Measurements from ENCODE around the gene ABHD16B. TPM values are rescaled to one million over a fixed set of nuclear protein-coding genes. Genes with fewer than 3 reads are reported as not detected.
A peak's percentile ranks its signal among the peaks of the same experiment; 100 is the strongest.

The ABHD16B gene
- total and polyA plus RNA-seq, 2 of the 13 experiments (the other 11 are each of a cell fraction or from before 2014, with no cell fraction given): not detected

GRCh38 chr20:63864978-63865640 lies 3.8 kb downstream of the ABHD16B start, which contains the start of gene TPD52L2 (continued):
- TF ChIP-seq ZNF124 (CRISPR knock-in tag; IDR thresholded peaks at IDR 0.05): peak; percentile 50; the same call in 1 of the 2 replicates
- TF ChIP-seq ZBTB7B (CRISPR knock-in tag; IDR thresholded peaks at IDR 0.05): peak; percentile 59
- TF ChIP-seq CCDC6 (CRISPR knock-in tag; IDR thresholded peaks at IDR 0.05): peak; percentile 93
- TF ChIP-seq CREB1 (IDR thresholded peaks at IDR 0.05): peak; percentile 95
- TF ChIP-seq CREB1 (CRISPR knock-in tag; IDR thresholded peaks at IDR 0.05): peak; percentile 97
- TF ChIP-seq REST (IDR thresholded peaks at IDR 0.05; ENCODE audit: borderline replicate concordance in 1 of 2, low read depth in 1 of 2, low read length in 2 of 2): no peak
- peak; percentile 93 for TF ChIP-seq ZSCAN20 (CRISPR knock-in tag; IDR thresholded peaks at IDR 0.05; ENCODE audit: borderline replicate concordance)
- peak; percentile 98 for TF ChIP-seq MNT (IDR thresholded peaks at IDR 0.05)
- peak; percentile 88 for TF ChIP-seq MED1 (CRISPR knock-in tag; IDR thresholded peaks at IDR 0.05)
- peak; percentile 99 for TF ChIP-seq ZHX2 (IDR thresholded peaks at IDR 0.05; ENCODE audit: low read depth)
- TF ChIP-seq ZHX2 (CRISPR knock-in tag; IDR thresholded peaks at IDR 0.05; ENCODE audit: borderline replicate concordance): peak; percentile 69
- peak; percentile 77; the same call in 1 of the 2 replicates for TF ChIP-seq RBAK (CRISPR knock-in tag; IDR thresholded peaks at IDR 0.05)
- TF ChIP-seq PHB2 (IDR thresholded peaks at IDR 0.05; ENCODE audit: partially characterized antibody): no peak
- peak; percentile 98 for TF ChIP-seq ZNF788 (CRISPR knock-in tag; IDR thresholded peaks at IDR 0.05; ENCODE audit: borderline replicate concordance)
- TF ChIP-seq ZNF883 (CRISPR knock-in tag; IDR thresholded peaks at IDR 0.05; ENCODE audit: not compliant biosample characterization): peak; percentile 96
- TF ChIP-seq ZBTB7A (CRISPR knock-in tag; IDR thresholded peaks at IDR 0.05): peak; percentile 91
- TF ChIP-seq ZKSCAN5 (CRISPR knock-in tag; IDR thresholded peaks at IDR 0.05): peak; percentile 63; the same call in 1 of the 2 replicates

Data from HepG2 (cell line).